GM19463 (cell line): ENCODE results near the gene DBH.

ENCODE experiments used
- ATAC-seq: cut with Tn5 transposase; IDR thresholded peaks from one replicate; pipeline ENCODE4 v1.9.1; 2021; ENCODE audit warnings: mild to moderate bottlenecking, moderate library complexity; ENCODE audit not compliant: unreplicated experiment

The DBH gene

GRCh38 chr9:133680976-133681657 lies 45.0 kb downstream of the DBH start:
- no peak for ATAC-seq

DNA sequence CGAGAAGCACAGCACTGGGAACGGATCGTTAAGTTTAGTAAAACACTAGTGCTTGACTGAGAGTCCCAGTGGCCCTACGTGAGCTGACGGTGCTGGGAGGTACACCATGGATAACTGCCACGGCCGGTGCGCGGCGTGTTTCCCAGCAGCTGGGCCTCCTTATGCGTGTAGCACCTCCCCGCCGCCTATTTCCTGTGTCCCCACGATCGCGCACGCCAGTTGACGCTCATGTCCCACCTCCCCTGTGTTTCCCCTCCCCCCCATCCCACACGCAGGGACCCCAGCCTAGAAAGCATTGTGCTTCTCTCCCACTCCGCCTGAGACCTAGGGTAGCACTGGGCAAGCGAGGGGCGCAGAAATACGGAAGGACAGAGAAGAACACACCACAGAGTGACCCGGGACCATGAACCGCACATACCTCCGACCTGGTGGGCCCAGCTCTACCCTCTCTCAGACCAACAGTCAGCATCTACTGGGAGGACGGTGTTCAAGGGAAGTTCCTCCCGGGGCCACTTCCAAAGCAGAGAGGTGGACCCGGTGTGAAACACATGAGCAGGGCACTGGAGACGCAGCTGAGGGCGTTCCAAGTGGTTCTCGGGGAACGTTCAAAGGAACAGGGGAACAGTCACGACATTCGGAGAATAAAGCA lies 45.6 kb downstream of the DBH start:
- ATAC-seq: no peak

DNA sequence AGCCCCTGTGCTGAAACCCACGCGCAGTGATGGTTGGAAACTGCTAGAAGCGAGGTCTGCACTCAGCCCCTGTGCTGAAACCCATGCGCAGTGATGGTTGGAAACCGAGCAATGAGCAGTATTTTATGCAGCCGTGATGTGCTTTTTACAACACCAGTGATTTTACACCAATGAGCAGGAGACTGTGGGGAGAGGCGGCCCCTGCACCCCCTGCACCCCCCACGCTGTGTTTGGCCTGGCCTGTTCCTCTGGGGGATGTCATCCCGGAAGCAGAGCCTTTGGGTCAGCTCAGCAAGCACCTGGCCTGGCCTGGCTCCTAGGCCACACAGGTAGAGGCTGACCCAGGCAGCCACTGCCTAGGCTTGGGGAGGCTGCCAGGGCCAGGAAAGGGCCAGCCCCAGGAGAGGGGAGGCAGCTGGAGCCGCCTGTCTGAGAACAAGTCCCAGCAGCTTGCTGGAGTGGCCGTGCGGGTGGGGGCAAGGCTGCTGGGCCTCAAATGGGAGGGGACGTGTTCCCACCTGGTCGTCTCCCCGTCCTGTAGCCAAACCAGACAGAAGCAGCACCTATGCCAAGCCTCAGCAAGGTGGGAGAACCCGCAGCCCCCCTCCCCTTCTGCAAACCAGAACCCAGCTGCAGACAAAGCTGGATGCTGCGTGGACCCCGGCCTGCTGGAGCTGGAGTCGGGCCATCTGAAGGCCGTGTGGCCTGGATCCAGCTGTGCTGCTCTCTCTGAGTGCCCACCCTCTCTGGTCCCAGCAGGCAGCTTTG lies 46.8 kb downstream of the DBH start:
- no peak for ATAC-seq

DNA sequence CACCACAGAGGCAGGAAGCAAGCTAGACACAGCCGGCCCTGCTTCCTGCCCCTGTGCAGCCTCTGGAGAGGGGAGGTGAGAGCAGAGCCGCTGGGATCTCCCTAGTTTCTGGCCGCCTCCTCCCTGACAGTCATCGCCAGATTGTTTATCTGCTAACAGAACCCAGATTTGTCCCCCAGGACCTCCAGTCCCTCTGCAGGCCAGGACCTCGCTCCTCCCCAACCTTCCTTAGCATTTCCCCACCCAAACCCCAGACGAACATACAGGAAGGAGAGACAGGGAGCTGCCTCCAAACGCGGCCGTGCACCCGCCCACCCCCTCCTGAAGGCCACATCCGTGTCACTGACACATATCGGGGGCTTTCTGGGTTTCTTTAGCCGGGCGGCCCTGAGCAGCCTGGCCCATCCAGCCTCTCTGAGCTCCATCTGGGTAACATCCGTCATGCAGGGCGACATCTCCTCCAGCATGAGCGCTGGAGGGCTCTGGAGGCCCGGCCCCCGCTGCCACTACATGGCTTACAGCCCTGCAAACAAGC lies 47.5 kb downstream of the DBH start:
- ATAC-seq: no peak

GRCh38 chr9:133684121-133684935 lies 48.2 kb downstream of the DBH start:
- ATAC-seq: no peak

DNA sequence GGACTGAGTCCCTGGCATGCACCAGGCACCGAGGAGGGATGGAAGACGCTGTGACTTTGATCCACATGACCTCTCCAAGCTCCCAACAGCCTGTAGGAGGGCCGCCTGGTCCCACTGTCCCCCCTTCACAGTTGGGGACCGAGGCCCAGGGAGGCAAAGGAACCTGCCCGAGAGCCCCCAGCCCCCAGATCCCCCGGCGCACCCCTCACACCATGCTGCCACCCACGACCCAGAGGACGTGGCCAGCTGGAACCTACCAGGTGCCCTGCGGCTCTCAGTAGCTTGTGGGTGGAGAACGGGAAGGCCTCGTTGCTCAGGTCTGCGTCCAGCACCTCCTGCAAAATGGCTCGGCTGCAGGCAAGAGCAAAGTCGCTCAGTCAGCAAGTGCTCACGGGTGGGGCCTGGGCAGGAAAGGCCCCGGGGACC lies 48.8 kb downstream of the DBH start:
- no peak for ATAC-seq

- ATAC-seq: no peak
These were observed 49.8 kb downstream of the DBH start for GRCh38 chr9:133685653-133686609.

DNA sequence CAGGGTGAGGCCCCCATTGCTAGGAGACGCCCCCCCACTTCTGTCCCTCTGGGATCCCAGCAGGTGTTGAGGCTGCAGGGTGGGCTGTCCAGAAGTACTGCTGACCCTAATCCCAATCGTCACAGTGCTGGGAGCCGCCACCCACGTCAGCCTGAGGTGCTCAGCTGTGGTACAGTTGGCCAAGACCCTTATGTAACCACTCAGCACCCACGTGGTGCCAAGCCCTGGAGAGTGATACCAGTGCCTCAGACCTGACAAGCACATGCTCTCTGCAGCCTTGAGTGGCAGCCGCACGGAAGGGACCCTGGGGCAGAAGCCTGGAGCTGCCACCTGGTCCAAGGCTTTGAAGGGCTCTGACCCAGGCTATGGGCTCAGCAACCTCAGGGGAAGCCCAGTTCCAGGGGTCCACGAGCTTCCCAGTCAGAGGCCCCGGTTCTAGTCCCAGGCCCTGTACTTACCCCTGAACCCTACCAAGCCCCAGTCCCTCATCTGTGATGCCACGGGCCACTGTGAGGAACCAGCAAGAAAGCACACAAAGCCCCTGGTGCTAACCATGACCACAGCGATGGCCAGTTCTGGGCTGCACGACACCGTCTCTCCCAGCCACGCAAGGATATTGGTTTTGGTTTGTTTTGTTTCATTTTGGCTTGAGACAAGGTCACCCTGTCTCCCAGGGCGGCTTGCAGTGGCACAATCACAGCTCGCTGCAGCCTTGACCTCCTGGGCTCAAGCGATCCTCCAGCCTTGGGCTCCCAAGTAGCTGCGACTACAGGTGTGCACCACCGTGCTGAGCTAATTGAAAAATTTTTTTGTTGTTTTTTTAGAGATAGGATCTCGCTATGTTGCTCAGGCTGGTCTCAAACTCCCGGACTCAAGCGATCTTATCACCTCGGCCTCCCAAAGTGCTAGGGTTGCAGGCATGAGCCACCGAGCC lies 50.7 kb downstream of the DBH start:
- no peak for ATAC-seq

DNA sequence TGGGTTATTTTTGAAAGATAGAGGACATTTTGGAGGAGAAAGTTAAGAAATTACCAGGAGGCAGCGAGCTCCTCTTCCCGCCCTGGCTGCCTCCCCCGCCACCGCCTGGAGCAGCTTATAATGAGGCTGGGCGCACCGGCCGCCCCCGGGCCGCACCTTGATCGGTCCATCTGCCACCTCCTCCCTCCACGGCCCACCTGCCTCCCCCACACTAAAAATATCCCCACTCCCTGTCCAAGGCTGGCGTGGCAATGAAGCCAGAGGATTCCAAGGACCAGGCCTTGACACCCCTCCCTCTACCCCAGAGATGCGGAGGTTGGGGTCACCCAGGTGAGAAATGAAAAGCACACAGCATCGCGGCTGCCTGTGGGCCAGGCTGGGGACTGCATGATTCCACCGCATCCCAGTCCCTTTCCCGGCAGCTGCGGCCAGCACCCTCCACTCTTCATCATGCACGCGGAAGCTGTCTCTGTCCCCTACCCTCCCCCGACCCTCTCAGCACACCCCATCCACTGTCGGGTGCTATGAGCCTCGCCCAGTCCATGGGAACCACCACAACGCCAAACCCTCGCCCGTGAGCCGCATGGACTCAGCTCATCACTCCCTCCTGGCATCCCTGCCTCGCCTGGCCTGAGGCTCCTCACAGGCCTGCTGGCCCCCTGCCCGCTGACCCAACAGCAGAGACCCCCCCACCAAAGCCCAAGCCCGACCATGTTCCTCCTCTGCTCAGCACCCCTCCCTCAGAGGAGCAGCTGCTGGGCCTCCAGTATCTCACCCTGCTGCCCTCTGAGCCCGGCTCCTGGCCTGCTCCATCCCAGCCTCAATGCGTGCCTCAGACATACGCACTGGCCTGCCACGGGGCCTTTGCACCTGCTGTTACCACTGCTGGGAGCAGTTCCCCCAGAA lies 51.9 kb downstream of the DBH start:
- ATAC-seq: no peak

DNA sequence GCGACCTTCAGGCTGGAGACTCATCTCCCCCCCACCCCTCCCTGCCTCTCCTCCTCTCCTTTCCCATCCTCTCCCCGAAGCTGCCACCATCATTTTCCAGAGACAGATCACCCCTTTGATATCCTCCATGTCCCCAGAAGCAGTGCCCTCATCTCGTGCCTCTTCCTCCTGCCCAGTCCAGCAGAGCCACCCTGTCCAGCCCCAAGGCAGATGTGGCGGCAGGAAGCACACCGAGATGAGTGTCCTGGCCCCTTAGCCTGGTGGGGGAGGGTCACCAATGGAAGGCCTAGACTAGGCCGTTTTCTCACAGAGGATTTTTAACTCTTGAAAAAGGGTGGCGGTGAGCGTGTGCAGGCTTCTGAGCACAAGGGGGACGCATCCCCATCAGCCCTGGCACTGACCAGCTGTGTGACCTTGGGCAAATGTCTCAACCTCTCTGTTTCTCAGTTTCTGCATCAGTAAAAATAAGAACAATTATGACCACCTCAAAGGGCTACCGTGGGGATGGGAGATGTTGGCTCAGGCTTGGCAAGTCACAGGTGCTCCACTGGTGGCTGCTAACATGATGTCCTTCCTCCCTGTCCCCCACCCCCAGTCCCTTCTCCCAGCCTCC lies 53.1 kb downstream of the DBH start:
- ATAC-seq: no peak

- ATAC-seq: no peak
These were observed 54.0 kb downstream of the DBH start for GRCh38 chr9:133690081-133690561.

GRCh38 chr9:133691191-133691590 lies 55.0 kb downstream of the DBH start:
- no peak for ATAC-seq

GRCh38 chr9:133691626-133692363 lies 55.6 kb downstream of the DBH start:
- ATAC-seq: no peak

- ATAC-seq: no peak
These were observed 56.3 kb downstream of the DBH start for GRCh38 chr9:133692364-133692985.

DNA sequence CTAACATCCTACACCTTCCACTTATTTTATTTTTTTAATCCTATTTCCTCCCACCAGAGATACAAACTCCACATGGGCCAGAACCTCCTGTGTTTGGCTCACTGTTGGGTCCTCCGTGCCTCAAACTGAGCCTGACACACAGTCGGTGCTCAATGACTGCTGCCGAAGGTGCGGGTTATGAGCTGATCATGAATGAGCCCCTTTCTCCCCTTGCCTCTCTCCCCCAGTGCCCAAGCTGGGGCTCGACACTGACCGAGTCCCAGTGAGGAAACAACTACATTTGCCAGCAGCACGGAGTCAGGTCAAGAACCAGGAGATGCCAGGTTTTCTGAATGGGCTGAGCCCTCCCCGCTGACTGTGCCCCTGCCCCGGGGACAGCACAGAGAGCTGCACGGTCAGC lies 57.0 kb downstream of the DBH start:
- no peak for ATAC-seq
